ENCODE data around the gene MAP3K13.
"Not testable (repeated sequence)": the region's sequence is repeated elsewhere in the genome, so short reads cannot be mapped to it uniquely, and the experiment has no call there.

The MAP3K13 gene

DNA sequence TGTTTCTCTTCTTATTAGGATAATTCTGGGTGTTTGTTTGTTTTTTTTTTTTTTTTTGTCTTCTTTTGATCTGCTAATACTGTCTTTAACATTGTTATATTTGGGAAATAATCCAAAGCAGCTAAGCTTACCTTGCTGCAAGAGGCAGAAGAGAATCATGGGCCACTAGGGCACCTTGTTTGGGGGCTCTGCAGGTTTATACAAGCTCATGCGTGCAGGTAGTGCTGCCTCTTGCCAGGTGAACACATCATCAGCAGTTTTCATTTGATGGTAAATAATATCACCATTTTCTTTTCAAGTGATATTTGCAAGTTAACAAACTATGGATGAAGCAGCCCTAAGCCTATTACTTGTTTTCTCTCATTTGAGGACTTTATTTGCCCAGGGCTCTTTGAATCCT lies 37.9 kb downstream of the MAP3K13 start:
- no peak for DNase-seq

DNA sequence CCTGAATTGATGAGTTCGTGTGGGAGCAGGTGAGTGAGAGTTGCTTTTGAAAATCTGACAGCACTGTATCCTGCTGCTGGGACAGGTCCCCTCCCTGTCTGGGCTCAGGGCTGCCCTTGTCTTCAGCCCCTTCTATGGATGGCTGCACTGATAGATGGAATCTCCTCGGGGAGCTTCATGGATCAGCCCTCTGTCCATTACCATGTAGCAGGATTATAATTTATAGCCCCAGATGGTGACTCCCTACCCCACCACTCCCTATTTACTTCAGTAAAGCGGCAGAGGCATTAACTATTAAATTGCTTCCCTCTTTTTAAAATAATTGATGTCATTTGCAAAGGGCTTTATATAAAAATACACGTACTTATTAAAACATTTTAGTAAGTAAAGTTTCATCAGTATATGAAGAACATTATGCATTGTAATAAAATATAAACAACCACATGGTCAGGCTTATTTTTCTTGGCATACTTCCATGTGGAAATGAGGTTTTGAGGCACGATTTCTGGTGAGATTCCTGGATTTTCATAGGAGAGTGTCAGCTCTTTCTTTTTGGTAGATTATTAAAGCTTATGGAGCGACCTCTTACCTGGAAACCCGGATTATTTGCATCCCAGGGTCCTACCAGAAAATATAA lies 38.5 kb downstream of the MAP3K13 start:
- DNase-seq = no peak

DNA sequence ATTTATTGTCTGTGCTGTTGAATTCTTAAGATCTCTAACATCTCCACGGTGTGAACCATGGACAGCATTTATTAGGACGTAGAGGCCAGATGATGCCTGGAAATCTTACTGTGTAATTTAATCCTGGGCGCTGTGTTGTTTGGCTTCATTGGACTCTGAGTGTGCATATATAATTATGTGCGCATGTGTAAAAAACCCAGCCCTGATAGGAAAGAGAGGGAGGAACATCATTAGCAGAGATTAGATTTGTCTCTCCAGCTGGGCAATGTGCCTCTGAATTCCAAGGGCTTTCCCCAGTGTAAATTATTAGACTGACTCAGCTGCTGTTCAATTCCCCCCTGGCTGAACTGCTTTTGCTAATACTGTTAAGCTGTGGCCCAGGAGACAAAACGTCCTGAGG lies 39.6 kb downstream of the MAP3K13 start:
- DNase-seq = no peak

DNA sequence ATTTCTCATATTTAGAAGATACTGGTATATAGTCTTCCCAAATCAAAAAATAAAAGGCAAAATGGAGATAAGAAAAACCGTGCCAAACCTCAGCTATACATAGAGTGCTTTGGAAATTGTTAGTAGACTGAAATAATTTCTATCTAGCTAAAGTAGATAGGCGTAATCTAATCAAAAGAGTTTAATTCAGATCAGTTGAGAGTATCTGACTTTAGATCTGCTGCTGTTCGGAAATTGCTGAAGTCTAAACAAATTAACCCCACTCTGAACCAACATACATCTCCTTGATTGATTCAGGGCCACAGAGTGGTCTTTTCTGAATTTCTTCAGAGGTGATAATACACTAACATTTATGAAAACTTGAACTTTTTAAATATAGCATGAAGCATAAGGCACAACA lies 40.1 kb downstream of the MAP3K13 start:
- no peak for DNase-seq

DNA sequence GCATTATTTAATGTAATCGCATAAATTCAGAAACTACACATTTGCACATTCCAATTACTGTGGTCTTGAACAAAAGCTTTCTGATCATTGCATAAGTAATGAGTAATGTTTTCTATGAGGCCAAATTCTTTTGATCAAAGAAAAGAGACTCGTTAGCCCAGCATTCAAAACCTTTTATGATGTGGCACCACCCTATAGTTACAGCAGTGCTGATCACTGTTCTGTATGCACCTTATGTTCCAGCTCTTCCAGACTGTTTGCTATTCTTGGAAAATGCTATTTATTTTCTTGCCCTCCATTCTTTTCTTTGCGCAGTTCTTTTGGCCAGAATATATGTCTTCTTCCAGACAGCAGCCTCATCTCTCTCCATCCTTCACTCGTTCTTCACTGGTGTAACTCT lies 42.3 kb downstream of the MAP3K13 start:
- DNase-seq = no peak

DNA sequence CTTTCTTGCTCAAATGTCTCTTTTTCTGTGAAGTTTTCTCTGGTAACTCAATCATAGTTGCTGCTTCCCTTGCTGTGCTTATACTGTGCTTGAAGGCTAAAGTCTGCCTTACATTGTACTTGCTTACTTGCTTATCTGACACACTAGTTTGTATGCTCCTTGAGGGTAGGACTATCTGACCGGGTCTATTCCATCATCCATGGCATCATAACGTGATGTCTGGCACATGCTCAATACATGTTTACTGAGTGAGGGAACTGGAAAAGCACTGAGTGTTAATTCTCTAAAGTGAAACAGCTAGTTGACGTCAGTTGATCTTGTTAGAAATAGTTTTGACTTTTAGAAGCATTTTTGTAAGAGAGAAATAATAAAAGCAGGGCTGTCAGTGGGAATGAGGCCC lies 42.7 kb downstream of the MAP3K13 start:
- DNase-seq = no peak

DNA sequence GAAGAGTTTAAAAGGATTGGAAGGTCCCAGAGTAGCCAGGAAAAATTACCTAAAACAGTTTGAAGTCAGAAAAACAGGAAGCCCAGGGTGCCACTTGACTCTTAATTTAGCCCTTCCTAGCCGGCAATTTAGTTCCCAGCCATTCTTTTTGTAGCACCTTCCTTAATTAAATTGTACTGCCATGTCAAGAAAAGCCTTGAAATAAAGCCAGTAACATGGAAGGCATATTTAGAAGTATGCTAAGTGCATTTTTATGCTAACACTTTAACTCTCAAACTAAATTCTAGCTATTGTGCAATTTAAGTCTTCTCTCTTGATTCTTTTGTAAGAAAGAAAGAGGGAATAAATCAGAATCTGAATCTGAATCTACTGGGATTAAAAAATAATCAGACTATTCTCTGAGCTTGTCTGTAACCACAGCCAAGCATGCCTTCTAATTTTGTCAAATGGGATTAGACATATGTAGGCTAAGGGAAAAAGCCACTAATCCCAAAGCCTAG lies 43.2 kb downstream of the MAP3K13 start:
- DNase-seq = no peak

DNA sequence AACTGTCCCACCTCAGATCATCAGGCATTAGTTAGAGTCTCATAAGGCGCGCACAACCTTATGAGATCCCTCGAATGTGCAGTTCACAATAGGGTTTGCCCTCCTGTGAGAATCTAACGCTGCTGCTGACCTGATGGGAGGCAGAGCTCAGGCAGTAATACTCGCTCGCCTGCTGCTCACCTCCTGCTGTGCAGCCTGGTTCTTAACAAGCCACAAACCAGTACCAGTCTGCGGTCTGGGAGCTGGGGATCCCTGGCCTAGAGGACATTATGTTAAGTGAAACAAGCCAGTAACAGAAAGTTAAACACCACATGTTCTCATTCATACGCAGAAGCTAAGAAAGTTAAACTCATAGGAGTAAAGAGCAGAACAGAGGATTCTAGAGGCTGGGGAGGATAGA lies 47.0 kb downstream of the MAP3K13 start:
- DNase-seq = no peak

DNA sequence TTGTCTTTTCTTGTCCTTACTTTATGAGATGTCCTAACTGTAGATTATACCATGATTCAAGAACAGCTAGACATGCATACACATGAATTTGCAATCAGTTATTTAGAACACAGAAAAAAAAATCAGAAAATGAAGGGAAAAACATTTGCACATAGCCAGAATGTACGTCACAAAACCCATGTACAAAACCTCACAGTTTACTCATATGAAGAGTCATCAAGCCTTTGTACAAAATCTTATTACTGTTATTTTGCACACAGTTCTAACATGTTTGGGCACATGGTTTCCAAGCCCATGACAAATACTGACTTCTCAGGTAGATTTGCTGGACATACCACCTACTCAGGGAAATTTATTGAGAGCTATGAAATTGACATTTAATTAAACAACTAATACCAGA lies 48.2 kb downstream of the MAP3K13 start:
- no peak for DNase-seq

DNA sequence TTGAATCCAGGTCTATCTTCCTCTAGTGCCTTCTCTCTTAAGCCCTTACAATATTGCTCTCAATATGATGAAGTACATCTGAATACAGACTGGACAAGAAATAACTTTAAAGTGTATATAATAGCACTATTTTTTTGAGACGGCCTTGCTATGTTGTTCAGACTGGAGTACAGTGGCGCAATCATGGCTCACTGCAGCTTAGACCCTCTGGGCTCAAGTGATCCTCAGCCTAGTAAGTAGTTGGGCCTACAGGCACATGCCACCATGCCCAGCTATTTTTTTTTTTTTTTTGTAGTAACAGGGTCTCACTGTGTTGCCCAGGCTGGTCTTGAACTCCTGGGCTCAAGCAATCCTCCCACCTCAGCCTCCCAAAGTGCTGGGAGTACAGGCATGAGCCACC lies 53.6 kb downstream of the MAP3K13 start:
- no peak for DNase-seq

DNA sequence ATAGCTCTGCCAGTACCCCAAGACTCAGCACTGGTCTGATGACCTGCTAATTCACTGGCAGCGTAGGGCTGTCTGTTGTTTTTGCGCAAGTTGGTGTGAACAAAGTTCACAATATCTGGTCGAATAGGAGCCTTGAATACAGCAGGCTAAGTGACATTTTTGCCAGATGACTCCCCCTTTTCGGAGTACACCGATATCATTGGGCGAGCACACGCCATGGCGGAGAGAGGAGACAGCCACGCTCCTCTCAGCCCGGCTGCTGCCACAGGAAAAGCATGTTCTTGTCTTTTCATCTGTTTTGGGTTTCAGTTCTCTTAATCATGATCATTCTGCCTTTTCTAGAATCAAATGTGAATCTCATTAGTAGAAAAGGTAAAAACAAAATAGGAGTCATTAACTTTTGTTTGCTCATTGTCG lies 55.6 kb downstream of the MAP3K13 start:
- DNase-seq = not testable (repeated sequence)

DNA sequence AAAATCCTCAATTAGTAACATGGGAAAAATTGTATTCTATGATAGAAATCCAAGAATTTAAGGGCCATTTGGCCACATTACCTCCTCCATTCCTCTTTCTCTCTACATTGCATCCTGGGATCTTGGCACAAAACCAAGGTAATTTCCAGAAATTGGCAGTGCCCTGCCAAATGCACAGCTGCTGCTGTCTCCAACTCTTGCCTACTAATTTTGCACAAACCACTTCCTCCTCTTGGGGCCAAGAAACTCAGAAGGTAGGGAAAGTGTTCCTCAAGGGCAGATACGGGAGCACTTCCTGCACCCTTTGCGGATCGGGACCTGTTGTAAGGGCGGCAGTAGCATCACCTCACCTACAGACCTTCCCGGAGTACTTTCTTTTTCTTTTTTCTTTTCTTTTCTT lies 57.8 kb downstream of the MAP3K13 start:
- no peak for DNase-seq

DNA sequence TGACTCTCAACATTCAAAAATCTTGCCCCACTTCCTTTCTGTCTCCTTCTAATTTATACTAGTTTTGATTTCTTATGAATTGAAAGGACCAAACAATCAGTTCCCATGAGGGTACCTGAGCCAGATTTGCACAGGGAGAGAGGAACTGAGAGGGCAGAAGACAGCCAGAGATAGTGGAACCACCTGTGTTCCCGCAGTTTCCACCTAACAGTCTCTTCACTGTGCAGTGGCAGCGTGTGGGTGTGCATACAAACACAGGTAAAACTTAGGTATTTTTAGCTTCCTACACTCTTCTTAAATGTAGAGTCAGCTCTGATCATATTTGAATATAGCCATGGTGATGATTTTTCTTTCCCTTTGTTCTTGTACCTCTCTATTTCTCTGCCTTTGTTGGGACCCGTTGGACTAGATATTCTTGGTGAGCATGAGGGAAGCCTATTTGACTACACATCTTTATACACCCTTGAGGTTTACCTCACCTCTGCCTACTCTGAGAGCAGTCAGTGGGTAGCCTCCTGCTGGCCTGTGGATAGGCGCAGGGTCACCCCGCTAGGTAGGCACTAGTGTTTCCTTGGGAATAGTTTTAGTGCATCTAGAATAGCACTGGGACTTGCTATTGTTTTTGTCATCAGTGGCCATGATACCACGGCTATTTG lies 58.8 kb downstream of the MAP3K13 start:
- no peak for DNase-seq

DNA sequence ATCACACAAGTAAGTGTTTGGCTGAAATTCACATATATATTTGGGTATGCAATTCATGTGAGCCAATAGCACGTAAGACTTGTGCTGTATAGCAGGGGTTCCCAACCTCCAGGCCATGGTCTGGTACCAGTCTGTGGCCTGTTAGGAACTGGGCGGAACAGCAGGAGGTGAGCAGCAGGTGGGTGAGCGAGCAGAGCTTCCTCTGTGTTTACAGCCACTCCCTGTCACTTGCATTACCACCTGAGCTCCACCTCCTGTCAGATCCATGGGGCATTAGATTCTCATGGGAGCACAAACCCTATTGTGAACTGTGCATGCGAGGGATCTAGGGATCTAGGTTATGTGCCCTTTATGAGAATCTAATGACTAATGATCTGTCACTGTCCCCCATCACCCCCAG lies 59.7 kb downstream of the MAP3K13 start:
- no peak for DNase-seq

DNA sequence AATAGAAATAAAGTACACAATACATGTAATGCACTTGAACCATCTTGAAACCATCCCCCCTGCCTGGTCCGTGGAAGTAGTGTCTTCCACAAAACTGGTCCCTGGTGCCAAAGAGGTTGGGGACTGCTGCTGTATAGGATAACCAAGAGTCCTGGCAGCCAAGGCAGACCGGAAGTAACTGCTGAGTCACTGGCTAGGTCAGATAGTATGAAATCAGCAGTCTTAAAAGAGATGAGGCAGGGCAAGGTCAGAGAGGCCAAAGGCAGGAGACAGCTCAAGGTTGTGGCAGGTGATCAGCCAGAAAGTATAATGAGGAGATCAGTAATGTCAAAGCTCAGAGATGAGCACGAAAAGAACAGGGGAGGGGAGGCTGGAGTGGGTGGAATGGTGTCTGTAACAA lies 60.2 kb downstream of the MAP3K13 start:
- DNase-seq = no peak

DNA sequence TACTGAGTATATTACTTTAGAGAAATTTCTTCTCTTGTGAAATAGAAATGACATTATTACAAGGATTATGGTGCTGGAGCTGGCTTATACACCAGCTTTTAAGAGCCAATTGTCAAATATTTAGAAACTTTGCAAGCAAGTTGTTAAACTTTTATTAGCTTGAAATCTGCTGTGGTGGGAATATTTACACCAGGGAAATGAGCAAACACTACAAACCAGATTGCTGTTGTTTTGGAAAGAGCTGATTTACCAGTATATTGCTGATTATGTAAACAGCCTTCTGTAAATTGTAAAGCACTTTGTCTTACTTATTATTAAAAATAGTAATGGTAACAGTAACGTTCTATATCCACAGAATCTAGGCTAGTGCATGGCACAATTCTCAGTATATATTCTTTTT lies 61.5 kb downstream of the MAP3K13 start:
- DNase-seq = no peak

DNA sequence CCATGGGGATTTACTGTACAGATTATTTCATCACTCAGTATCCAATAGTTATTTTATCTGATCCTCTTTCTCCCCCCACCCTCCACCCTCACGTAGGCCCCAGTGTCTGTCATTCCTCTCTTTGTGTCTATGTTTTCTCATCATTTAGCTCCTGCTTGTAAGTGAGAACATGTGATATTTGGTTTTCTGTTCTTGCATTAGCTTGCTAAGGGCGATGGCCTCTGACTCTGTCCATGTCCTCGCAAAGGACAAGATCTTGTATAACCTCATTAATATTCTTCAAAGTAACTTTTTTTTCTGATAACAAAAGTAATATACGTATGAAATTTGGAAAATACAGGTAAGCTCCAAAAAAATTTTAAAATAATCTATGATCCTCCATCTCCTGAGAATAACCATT lies 67.4 kb downstream of the MAP3K13 start:
- no peak for DNase-seq

DNA sequence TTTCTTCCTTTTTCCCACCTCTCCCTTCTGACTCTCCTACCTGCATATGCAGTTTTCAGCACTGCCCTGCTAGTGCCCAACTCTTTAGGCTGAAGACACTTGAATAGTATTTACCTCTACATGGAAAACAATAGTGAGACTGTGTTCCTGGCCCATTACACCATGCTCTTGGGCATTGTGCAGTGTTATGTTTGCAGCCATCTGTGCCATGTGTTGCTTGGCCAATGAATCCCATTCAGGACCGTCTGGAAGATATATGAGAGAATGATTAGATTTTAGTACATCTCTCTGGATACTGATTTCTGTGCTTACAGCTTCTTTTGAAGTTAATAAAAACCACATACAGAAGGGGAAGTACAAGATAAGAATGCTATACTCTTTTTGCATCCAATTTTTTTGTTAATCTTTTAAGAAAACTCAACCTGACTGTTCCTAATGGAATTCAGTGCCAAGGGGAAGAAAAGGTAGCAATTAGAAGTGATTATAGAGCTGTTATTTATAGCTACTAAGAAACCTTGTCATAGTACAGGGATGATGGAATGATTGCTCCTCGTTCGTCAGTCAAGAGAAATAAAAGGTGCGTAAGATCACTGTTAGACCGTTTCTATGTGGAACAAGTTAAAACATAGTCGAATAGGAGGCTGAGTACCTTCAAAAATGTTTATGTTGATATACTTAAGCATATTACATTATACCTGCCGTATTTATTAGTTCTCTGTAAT lies 77.0 kb downstream of the MAP3K13 start:
- DNase-seq = no peak

DNA sequence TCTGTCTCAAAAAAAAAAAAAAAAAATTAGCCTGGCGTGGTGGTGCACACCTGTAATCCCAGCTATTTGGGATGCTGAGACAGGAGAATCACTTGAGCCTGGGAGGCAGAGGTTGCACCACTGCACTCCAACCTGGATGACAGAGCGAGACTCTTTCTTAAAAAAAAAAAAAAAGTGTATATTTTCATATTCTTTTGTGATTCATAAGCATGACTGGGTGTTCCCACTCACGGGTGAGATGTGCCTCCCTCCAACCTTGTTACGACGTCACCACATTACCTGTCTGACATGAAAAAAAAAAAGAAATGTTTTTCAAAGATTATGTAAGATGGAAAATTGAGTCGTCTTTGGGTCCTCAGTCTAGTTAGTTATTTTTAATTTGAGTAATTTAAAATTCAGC lies 79.1 kb downstream of the MAP3K13 start:
- DNase-seq = no peak

DNA sequence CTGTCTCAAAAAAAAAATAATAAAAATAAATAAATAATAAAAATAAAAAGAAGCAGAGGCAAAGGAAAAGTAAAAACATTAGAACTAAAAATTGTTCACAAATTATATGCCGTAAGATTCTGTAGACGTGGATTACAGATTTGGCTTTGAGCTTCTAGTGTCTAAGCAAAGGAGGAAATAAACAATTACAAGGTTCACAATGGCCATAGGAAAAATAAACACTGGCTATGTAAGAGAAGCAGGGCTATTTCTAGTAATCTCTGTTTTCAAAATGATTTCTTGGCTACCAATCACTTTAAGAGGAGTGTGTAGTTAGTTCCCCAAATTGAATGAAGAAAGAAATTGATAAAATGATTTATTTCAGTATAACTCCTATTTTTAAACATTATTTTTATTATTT lies 81.4 kb downstream of the MAP3K13 start:
- DNase-seq = no peak

DNA sequence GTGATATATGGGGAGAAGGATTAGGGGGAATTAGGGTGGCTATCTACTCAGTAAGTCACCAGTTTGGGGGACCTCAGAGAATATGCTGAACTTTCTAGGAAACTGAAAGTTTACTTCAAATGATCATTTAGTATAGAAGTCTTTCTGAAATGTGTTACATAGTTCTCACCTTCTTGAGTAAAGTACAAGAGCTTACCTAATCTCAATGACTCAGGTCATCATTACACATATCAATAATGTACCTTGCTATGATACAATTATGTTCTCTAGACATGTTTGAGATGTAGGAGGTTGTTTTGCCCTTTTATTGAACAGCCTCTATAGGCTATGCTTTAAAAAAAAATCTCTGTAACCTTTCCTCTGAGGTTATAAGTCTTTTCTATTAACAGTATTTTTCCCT lies 85.2 kb downstream of the MAP3K13 start:
- DNase-seq = no peak

DNA sequence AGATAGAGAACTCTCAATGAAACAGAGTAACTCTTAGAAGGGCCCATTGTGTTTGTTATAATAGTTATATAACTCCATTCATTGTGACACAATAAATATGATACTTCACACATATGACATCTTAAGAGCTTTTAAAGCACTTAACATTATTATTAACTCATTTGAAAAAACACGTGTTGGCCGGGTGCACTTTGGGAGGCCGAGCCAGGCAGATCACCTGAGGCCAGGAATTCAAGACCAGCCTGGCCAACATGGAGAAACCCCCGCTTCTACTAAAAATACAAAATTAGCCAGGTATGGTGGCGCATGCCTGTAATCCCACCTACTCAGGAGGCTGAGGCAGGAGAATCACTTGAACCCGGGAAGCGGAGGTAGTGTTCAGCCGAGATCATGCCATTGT lies 88.5 kb downstream of the MAP3K13 start:
- not testable (repeated sequence) for DNase-seq

DNA sequence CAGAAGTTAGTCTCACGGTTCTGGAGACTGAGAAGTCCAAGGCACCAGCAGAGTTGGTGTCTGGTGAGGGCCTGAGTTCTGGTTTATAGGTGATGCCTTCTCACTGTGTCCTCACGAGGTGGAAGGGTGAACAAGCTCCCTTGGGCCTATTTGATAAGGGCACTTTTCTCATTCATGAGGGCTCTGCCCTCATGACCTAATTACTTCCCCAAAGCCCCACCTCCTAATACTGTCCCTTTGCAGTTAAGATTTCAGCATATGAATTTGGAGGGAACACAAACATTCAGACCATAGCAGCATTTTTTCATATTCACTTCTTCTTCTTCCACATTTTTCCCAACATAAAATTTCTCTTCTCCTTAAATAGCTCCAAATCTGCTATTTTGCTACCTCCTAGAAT lies 94.4 kb downstream of the MAP3K13 start:
- no peak for DNase-seq

DNA sequence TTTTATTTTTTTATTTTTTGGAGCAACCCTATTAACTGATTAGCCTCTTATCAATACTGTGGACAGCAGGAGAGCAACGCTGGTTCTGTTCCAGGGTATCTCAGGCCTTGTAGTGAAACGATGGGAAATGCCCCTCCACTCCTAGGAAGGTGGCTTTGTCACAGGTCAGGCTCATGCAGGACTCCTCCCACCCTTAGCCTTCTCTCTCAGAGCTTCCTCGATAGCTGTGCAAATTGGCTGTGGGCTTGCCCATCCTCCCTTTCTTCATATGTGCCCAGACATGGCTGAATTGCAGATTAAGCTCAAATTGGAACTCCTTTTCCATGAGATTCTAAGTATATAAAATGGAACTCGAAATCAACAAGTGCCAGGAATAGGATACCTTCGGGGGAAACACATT lies 97.4 kb downstream of the MAP3K13 start:
- DNase-seq = no peak
